Thyroid gland (tissue), 4 donors: ENCODE results near the gene CFAP410.

Experiments
- CTCF ChIP-seq, 6 experiments: fragments of 200-600 bp in 3 of 6; fragments of 450-650 bp in 3 of 6; sonication (generic) in 3 of 6; IDR thresholded peaks; one replicate each; pipeline ENCODE4 v1.5.1; 2016 to 2019; ENCODE audit warnings: antibody characterized with exemption in 6 of 6, mild to moderate bottlenecking in 2 of 6, inconsistent platforms in 1 of 6, moderate library complexity in 1 of 6
- POLR2A ChIP-seq, 2 donors: fragments of 450-650 bp; IDR thresholded peaks; one replicate each; pipeline ENCODE4 v1.6.1; 2017; ENCODE audit warnings: antibody characterized with exemption in 2 of 2, mild to moderate bottlenecking in 2 of 2, moderate library complexity in 1 of 2

- no peak for TF ChIP-seq CTCF (IDR thresholded peaks at IDR 0.05)
- no peak for TF ChIP-seq POLR2A (IDR thresholded peaks at IDR 0.05)
Observed at GRCh38 chr21:44351535-44352252, 12.5 kb upstream of the CFAP410 start.
